MM.1S (cell line): Measurements from ENCODE around the gene SPAM1.

ENCODE experiments used
- CTCF ChIP-seq: fragments of 300-600 bp; sonication (generic); IDR thresholded peaks from 2 replicates; pipeline ENCODE4 v1.5.1; 2016; ENCODE audit warnings: antibody characterized with exemption, low read length, mixed read lengths
- EZH2 ChIP-seq: fragments of 300-600 bp; sonication (generic); optimal IDR thresholded peaks from 2 replicates; pipeline ENCODE3; 2017; ENCODE audit warnings: low read depth, mild to moderate bottlenecking, antibody characterized with exemption, low read length, mixed read lengths
- EZH2phosphoT487 ChIP-seq: fragments of 300-600 bp; sonication (generic); IDR thresholded peaks from 2 replicates; pipeline ENCODE4 v1.6.1; 2018; ENCODE audit warnings: antibody characterized with exemption, low read length

GRCh38 chr7:123923599-123923998 is 1.4 kb upstream of the SPAM1 start:
- TF ChIP-seq CTCF (no peak), EZH2 (no peak), EZH2phosphoT487 (no peak)
